Lower leg skin (tissue), 3 donors: Measurements from ENCODE around the gene MMP2.

ENCODE experiments used
- POLR2A ChIP-seq, 2 donors: fragments of 450-650 bp; IDR thresholded peaks; one replicate each; pipeline ENCODE4 v1.6.1; 2016 to 2017; ENCODE audit warnings: antibody characterized with exemption in 2 of 2, mild to moderate bottlenecking in 1 of 2, moderate library complexity in 1 of 2
- TF ChIP-seq, protein P1 (sequence below), 3 donors: fragments of 450-650 bp; IDR thresholded peaks; one replicate each; pipeline ENCODE4 v1.5.1; 2016; ENCODE audit warnings: antibody characterized with exemption in 3 of 3, mild to moderate bottlenecking in 3 of 3, moderate library complexity in 2 of 3

DNA sequence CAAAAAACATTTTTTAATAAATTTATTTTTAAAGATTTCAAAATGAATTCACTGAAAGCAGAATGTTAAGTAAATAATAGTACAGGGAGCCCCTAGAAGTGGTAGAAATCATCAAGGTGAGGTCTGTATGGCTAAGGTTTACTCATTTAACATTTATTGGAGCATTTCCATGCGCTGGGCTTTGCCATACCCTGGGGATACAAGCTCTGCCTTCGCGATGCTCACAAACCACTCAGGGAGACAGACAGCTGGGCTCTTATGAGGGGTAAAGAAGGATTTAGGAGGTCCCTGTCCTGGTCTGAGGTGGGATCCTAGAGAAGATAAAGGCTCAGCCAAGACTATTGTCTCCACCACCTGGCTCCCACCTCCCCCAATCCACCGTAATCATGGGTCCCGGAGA lies 18.6 kb downstream of the MMP2 start:
- TF ChIP-seq, protein P1, sequence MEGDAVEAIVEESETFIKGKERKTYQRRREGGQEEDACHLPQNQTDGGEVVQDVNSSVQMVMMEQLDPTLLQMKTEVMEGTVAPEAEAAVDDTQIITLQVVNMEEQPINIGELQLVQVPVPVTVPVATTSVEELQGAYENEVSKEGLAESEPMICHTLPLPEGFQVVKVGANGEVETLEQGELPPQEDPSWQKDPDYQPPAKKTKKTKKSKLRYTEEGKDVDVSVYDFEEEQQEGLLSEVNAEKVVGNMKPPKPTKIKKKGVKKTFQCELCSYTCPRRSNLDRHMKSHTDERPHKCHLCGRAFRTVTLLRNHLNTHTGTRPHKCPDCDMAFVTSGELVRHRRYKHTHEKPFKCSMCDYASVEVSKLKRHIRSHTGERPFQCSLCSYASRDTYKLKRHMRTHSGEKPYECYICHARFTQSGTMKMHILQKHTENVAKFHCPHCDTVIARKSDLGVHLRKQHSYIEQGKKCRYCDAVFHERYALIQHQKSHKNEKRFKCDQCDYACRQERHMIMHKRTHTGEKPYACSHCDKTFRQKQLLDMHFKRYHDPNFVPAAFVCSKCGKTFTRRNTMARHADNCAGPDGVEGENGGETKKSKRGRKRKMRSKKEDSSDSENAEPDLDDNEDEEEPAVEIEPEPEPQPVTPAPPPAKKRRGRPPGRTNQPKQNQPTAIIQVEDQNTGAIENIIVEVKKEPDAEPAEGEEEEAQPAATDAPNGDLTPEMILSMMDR (IDR thresholded peaks at IDR 0.05): no peak
- TF ChIP-seq POLR2A (IDR thresholded peaks at IDR 0.05): no peak
